OCI-LY3 (cell line): Measurements from ENCODE around the gene RAP2A.

Experiments
- EZH2phosphoT487 ChIP-seq: fragments of 200-600 bp; shearing (Covaris generic); IDR thresholded peaks from 2 replicates; pipeline ENCODE4 v1.6.1; 2018; ENCODE audit warnings: antibody characterized with exemption, mixed run types, low read depth
- TF ChIP-seq, protein P1 (sequence below): fragments of 200-600, 300-600 bp; sonication (generic); IDR thresholded peaks from 2 replicates; pipeline ENCODE4 v1.5.1; 2014; ENCODE audit warnings: antibody characterized with exemption, low read length, low read depth

GRCh38 chr13:97401421-97401820, 32.5 kb upstream of the RAP2A start:
- TF ChIP-seq, protein P1, sequence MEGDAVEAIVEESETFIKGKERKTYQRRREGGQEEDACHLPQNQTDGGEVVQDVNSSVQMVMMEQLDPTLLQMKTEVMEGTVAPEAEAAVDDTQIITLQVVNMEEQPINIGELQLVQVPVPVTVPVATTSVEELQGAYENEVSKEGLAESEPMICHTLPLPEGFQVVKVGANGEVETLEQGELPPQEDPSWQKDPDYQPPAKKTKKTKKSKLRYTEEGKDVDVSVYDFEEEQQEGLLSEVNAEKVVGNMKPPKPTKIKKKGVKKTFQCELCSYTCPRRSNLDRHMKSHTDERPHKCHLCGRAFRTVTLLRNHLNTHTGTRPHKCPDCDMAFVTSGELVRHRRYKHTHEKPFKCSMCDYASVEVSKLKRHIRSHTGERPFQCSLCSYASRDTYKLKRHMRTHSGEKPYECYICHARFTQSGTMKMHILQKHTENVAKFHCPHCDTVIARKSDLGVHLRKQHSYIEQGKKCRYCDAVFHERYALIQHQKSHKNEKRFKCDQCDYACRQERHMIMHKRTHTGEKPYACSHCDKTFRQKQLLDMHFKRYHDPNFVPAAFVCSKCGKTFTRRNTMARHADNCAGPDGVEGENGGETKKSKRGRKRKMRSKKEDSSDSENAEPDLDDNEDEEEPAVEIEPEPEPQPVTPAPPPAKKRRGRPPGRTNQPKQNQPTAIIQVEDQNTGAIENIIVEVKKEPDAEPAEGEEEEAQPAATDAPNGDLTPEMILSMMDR = no peak
- no peak for TF ChIP-seq EZH2phosphoT487
